Keratinocyte (primary cell): ENCODE results near the gene PLCB3.

Experiments used
- CTCF ChIP-seq, 3 experiments: IDR thresholded peaks in 1 of 3; conservative IDR thresholded peaks in 1 of 3; optimal IDR thresholded peaks in 1 of 3; 2 replicates in 2 of 3; 3 replicates in 1 of 3; pipeline versions ENCODE3 to v1.5.1; 2011; ENCODE audit warnings: low read length in 3 of 3, mild to moderate bottlenecking in 3 of 3, moderate library complexity in 2 of 3, control low read depth in 1 of 3, inconsistent platforms in 1 of 3; ENCODE audit not compliant: insufficient read depth in 2 of 3; ENCODE audit errors: extremely low read depth in 1 of 3
- EZH2 ChIP-seq: IDR thresholded peaks from one replicate; pipeline ENCODE4 v1.6.1; 2012; ENCODE audit warnings: inconsistent platforms, mild to moderate bottlenecking, low read length, moderate library complexity

DNA sequence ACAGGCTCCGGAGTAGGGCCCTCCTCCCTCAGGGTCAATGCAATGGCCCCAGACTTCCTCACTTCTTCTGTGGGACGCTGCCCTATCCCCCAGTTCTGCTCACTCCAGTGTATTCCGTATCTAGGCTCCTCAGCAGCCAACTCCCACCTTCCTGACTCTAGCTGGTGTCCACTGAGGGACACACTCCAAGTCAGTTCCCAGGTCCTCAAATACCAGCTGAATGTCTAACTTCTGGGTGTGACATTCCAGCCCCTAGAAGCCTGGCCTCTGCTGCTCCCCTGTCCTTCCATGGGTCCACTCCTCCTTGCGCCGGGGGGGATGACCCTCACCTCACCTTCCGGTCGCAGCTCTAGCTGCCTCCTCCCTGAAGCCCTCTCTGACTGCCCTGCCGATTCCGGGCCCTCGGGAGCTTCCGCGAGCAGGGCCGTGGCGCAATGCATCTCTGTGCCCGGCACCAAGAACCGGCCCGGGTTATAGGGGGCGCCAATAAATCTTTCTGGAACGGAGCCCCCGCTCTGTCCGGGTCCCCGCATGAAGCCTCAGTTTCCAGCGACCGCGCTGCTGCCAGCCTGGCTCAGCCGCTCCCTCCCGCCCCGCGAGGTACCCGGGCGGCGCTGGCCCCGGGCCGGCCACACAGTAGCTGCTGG lies 17.7 kb downstream of the PLCB3 start:
- TF ChIP-seq CTCF (optimal IDR thresholded peaks at IDR 0.05 in 1 of 3, IDR thresholded peaks at IDR 0.05 in 1 of 3, conservative IDR thresholded peaks at IDR 0.05 in 1 of 3; ENCODE audit: extremely low read depth in 1 of 3, insufficient read depth in 2 of 3, low read length in 3 of 3), result no peak
- no peak for TF ChIP-seq EZH2
